Right ventricle myocardium inferior (tissue), 1 donor: ENCODE results near the gene F12. TPM values are rescaled to one million over a fixed set of nuclear protein-coding genes. Genes with fewer than 3 reads are reported as not detected.

Experiments
- ATAC-seq: fragments of 200-7000 bp; cut with Tn5 transposase; one replicate; pipeline ENCODE4 v1.9.1; 2020; ENCODE audit warnings: mild to moderate bottlenecking, moderate library complexity
- DNase-seq: peaks from one replicate; pipeline ENCODE4 v3.0.0; 2021; ENCODE audit errors: missing footprints
- intact Hi-C: fragments of 100-400 bp; cut with DNase I; formaldehyde crosslinking; loops from one replicate; pipeline ENCODE4 v1.11.0; 2022
- total RNA-seq: library from RNA; stranded (reverse); fragmentation: NEBNext Ultra II Directional; extraction: Animal tissue kit (Norgen Biotek cat#: 25700); gene quantifications from one replicate; pipeline ENCODE4 v1.2.1, GENCODE V29; 2021
- donor health status: DM: no; HTN: yes; CAD: no; lungs with severe emphysema.

The F12 gene
- total RNA-seq, 1 donor from 2014 or later: not detected

- no peak for DNase-seq
- intact Hi-C loops: no loop called here
- ATAC-seq: no peak
Measured at GRCh38 chr5:177354711-177355110, 54.7 kb downstream of the F12 start.

GRCh38 chr5:177354256-177354655 is 55.1 kb downstream of the F12 start:
- no peak for ATAC-seq
- no peak for DNase-seq
- intact Hi-C loops: no loop called here

GRCh38 chr5:177353093-177353492 is 56.3 kb downstream of the F12 start:
- ATAC-seq: no peak
- DNase-seq: no peak
- intact Hi-C loops: no loop called here

Other genes starting within 250 kb of the F12 start
- gene RAB24, start 105.8 kb downstream of the F12 start, total RNA-seq: 18.9 TPM
- gene PRELID1, start 105.8 kb downstream of the F12 start, total RNA-seq: 34.1 TPM
- gene MXD3, start 97.7 kb downstream of the F12 start, total RNA-seq: 2.0 TPM
- gene LMAN2, start 57.9 kb downstream of the F12 start, total RNA-seq: 72.3 TPM
- 3.9 TPM for gene RGS14, start 51.6 kb downstream of the F12 start, total RNA-seq
- not detected for gene SLC34A1, start 25.1 kb downstream of the F12 start, total RNA-seq
- not detected for gene PFN3, start 8.9 kb downstream of the F12 start, total RNA-seq
- 18.1 TPM for gene GRK6, start 17.1 kb upstream of the F12 start, total RNA-seq
- 1.4 TPM for gene PRR7, start 37.2 kb upstream of the F12 start, total RNA-seq
- gene DBN1, start 64.1 kb upstream of the F12 start, total RNA-seq: 32.2 TPM
- gene PDLIM7, start 88.0 kb upstream of the F12 start, total RNA-seq: 43.1 TPM
- 4.4 TPM for gene DOK3, start 100.3 kb upstream of the F12 start, total RNA-seq
- 30.1 TPM for gene DDX41, start 107.4 kb upstream of the F12 start, total RNA-seq
- 29.5 TPM for gene FAM193B, start 145.0 kb upstream of the F12 start, total RNA-seq
- 75.3 TPM for gene TMED9, start 182.6 kb upstream of the F12 start, total RNA-seq
- gene B4GALT7, start 190.6 kb upstream of the F12 start, total RNA-seq: 13.2 TPM